HepG2 (cell line): Measurements from ENCODE around the gene NKX6-1. TPM values are rescaled to one million over a fixed set of nuclear protein-coding genes. Genes with fewer than 3 reads are reported as not detected.

Experiments
- ATAC-seq: fragments of 200-7000 bp; cut with Tn5 transposase; 3 replicates; pipeline ENCODE4 v1.9.1; 2020; ENCODE audit warnings: mild to moderate bottlenecking, moderate library complexity
- BruUV-seq: library from RNA; stranded (reverse); fragments of 400-500 nt; replicated peaks from 2 replicates; lab custom pipeline; 2021; lab: Mats Ljungman, UMichigan
- CTCF ChIA-PET: fragments of 300-600 bp; formaldehyde crosslinking; extraction: SDS; loops from one replicate; lab custom pipeline; 2021; ENCODE audit warnings: low total read pairs, inconsistent platforms, low intra/inter-chr PET ratio; lab: Yijun Ruan, JAX
- POLR2A ChIA-PET: fragments of 350-600 bp; sonication (Branson Sonifier 250); formaldehyde crosslinking; loops from one replicate; lab custom pipeline; 2020; ENCODE audit warnings: antibody characterized with exemption, inconsistent platforms; lab: Yijun Ruan, JAX
- DNase-seq: peaks from one replicate; pipeline ENCODE4 v3.0.0-alpha.2; 2015; ENCODE audit warnings: low spot score
- FAIRE-seq: peaks from 3 replicates; lab custom pipeline; 2011; peaks lifted over from hg19 to GRCh38; lab: Jason Lieb, UNC
- H2AFZ ChIP-seq: one replicate; pipeline ENCODE4 v1.6.1; 2011; ENCODE audit warnings: low read length, inconsistent platforms
- H3K27ac ChIP-seq: fragments of 300-600 bp; 3 replicates; pipeline ENCODE4 v1.8.0; 2011; ENCODE audit warnings: mixed run types, mild to moderate bottlenecking, mixed read lengths, low read length, inconsistent platforms; ENCODE audit not compliant: insufficient read depth; ENCODE audit errors: extremely low read length
- H3K27me3 ChIP-seq, 2 experiments: fragments of 200-600 bp in 1 of 2; 2 replicates in 1 of 2; 3 replicates in 1 of 2; pipeline versions ENCODE4 v1.6.0 to v1.8.0; 2011; ENCODE audit warnings: low read length in 2 of 2, mild to moderate bottlenecking in 2 of 2, moderate library complexity in 2 of 2, inconsistent platforms in 1 of 2; ENCODE audit not compliant: insufficient read depth in 2 of 2, control insufficient read depth in 1 of 2
- H3K36me3 ChIP-seq, 2 experiments: fragments of 200-600 bp in 1 of 2; replicated peaks in 1 of 2; 2 replicates in 1 of 2; 3 replicates in 1 of 2; pipeline versions ENCODE4 v1.5.1 to v1.8.0; 2011; ENCODE audit warnings: low read length in 2 of 2, inconsistent platforms in 1 of 2; ENCODE audit not compliant: insufficient read depth in 2 of 2, control insufficient read depth in 1 of 2
- H3K4me1 ChIP-seq: 2 replicates; pipeline ENCODE4 v1.5.1; 2012; ENCODE audit warnings: low read length, inconsistent platforms; ENCODE audit not compliant: insufficient read depth
- H3K4me2 ChIP-seq: 2 replicates; pipeline ENCODE4 v1.6.0; 2011; ENCODE audit warnings: low read depth, low read length, inconsistent platforms
- H3K4me3 ChIP-seq, 3 experiments: fragments of 200-600 bp in 1 of 3; sonication (generic), shearing (Covaris generic) in 1 of 3; replicated peaks in 1 of 3; 2 replicates each; pipeline ENCODE4 v1.5.1; 2011 to 2016; ENCODE audit warnings: low read length in 3 of 3, inconsistent platforms in 2 of 3, low read depth in 2 of 3, mild to moderate bottlenecking in 2 of 3, control low read depth in 1 of 3, mixed read lengths in 1 of 3; ENCODE audit not compliant: insufficient read depth in 1 of 3
- H3K79me2 ChIP-seq: one replicate; pipeline ENCODE4 v1.6.1; 2011; ENCODE audit warnings: low read length, inconsistent platforms; ENCODE audit not compliant: insufficient read depth
- H3K9ac ChIP-seq: 2 replicates; pipeline ENCODE4 v1.6.0; 2011; ENCODE audit warnings: mild to moderate bottlenecking, low read depth, low read length, inconsistent platforms; ENCODE audit not compliant: insufficient read depth
- H3K9me3 ChIP-seq: 2 replicates; pipeline ENCODE4 v1.5.1; 2012; ENCODE audit warnings: mild to moderate bottlenecking, low read length
- H4K20me1 ChIP-seq: 2 replicates; pipeline ENCODE4 v1.6.0; 2011; ENCODE audit warnings: inconsistent platforms, mild to moderate bottlenecking, low read length, moderate library complexity; ENCODE audit not compliant: insufficient read depth
- CHCHD3 ChIP-seq: sonication (generic); formaldehyde crosslinking; IDR thresholded peaks from 2 replicates; pipeline ENCODE4 v1.8.0; 2022; ENCODE audit warnings: mild to moderate bottlenecking, missing genetic modification reagents, moderate library complexity
- ETV6 ChIP-seq: sonication (generic); formaldehyde crosslinking; conservative IDR thresholded peaks from 2 replicates; pipeline ENCODE4 v1.4.0; 2020; ENCODE audit warnings: missing genetic modification reagents
- MXD4 ChIP-seq: IDR thresholded peaks from 2 replicates; pipeline ENCODE4 v1.6.1; 2016; ENCODE audit warnings: mild to moderate bottlenecking, missing biosample characterization, missing genetic modification reagents
- NFE2 ChIP-seq: sonication (generic); formaldehyde crosslinking; IDR thresholded peaks from 2 replicates; pipeline ENCODE4 v1.4.0; 2020; ENCODE audit warnings: missing genetic modification reagents
- NRL ChIP-seq: sonication (generic); formaldehyde crosslinking; IDR thresholded peaks from 2 replicates; pipeline ENCODE4 v1.5.0; 2020; ENCODE audit warnings: missing genetic modification reagents, mild to moderate bottlenecking, moderate library complexity, borderline replicate concordance
- PHF21A ChIP-seq: sonication (generic); formaldehyde crosslinking; IDR thresholded peaks from 2 replicates; pipeline ENCODE4 v1.5.0; 2020; ENCODE audit warnings: mild to moderate bottlenecking, missing genetic modification reagents
- REL ChIP-seq: sonication (generic); formaldehyde crosslinking; conservative IDR thresholded peaks from 2 replicates; pipeline ENCODE4 v1.8.0; 2022; ENCODE audit warnings: mild to moderate bottlenecking, missing genetic modification reagents, moderate library complexity
- TBX2 ChIP-seq: sonication (generic); formaldehyde crosslinking; IDR thresholded peaks from 2 replicates; pipeline ENCODE4 v1.5.0; 2020; ENCODE audit warnings: missing genetic modification reagents, mild to moderate bottlenecking, borderline replicate concordance
- TRAFD1 ChIP-seq: sonication (generic); formaldehyde crosslinking; IDR thresholded peaks from 2 replicates; pipeline ENCODE4 v1.5.1; 2020; ENCODE audit warnings: missing genetic modification reagents, mild to moderate bottlenecking, borderline replicate concordance
- ZBTB14 ChIP-seq: sonication (generic); formaldehyde crosslinking; IDR thresholded peaks from 2 replicates; pipeline ENCODE4 v1.4.0; 2020; ENCODE audit warnings: missing genetic modification reagents
- ZNF136 ChIP-seq: sonication (generic); formaldehyde crosslinking; IDR thresholded peaks from 2 replicates; pipeline ENCODE4 v1.8.1; 2022; ENCODE audit warnings: low read depth, mild to moderate bottlenecking, moderate library complexity, missing genetic modification reagents
- ZNF275 ChIP-seq: sonication (generic); formaldehyde crosslinking; IDR thresholded peaks from 2 replicates; pipeline ENCODE4 v1.8.0; 2022; ENCODE audit warnings: missing genetic modification reagents, mild to moderate bottlenecking, inconsistent platforms, borderline replicate concordance
- ZNF276 ChIP-seq: sonication (generic); formaldehyde crosslinking; IDR thresholded peaks from 2 replicates; pipeline ENCODE4 v1.4.0; 2020; ENCODE audit warnings: mild to moderate bottlenecking, low read depth, missing genetic modification reagents
- ZNF598 ChIP-seq: sonication (generic); formaldehyde crosslinking; IDR thresholded peaks from 2 replicates; pipeline ENCODE4 v1.5.1; 2020; ENCODE audit warnings: mild to moderate bottlenecking, missing genetic modification reagents, borderline replicate concordance
- ZNF615 ChIP-seq: sonication (generic); formaldehyde crosslinking; IDR thresholded peaks from 2 replicates; pipeline ENCODE4 v1.5.0; 2020; ENCODE audit warnings: mild to moderate bottlenecking, missing genetic modification reagents, borderline replicate concordance
- ZNF878 ChIP-seq: sonication (generic); formaldehyde crosslinking; IDR thresholded peaks from 2 replicates; pipeline ENCODE4 v1.8.1; 2023; ENCODE audit warnings: mild to moderate bottlenecking, missing genetic modification reagents, moderate library complexity
- WGBS: methylation state at CpG from one replicate; pipeline ENCODE4 v1.1.6; 2017; ENCODE audit warnings: low lambda C conversion rate; 5-methylcytosine and 5-hydroxymethylcytosine counted together
- in situ Hi-C: cut with HindIII; loops from 2 replicates; pipeline ENCODE4 v1.10.0; 2017; ENCODE audit warnings: low pct_unique_long_range_greater_than_20kb; ENCODE audit not compliant: extremely low pct_ligation_motif_present
- intact Hi-C: fragments of 100-400 bp; cut with micrococcal nuclease; formaldehyde crosslinking; loops from one replicate; pipeline ENCODE4 v1.10.0; 2022; ENCODE audit not compliant: unreplicated experiment
- polyA plus RNA-seq, 8 experiments: library from polyadenylated mRNA; depleted of rRNA in 3 of 8; stranded (reverse) in 7 of 8; unstranded in 1 of 8; fragments of >200 nt; fragmentation: Illumina TruSeq in 4 of 8; extraction: Trizol in 4 of 8; gene quantifications; 2 replicates each; pipeline versions ENCODE4 v1.2.1 to v1.2.3, GENCODE V29; 2011 to 2016; ENCODE audit warnings: low read depth in 4 of 8, missing spikeins in 1 of 8, mixed read lengths in 1 of 8; ENCODE audit not compliant: insufficient read depth in 1 of 8
- total RNA-seq, 5 experiments: library from RNA; depleted of rRNA; stranded (reverse); fragments of >200 nt; fragmentation: Illumina TruSeq; extraction: Trizol; gene quantifications; 2 replicates each; pipeline ENCODE4 v1.2.3, GENCODE V29; 2016; ENCODE audit warnings: low read depth in 1 of 5

NKX6-1 gene
- total and polyA plus RNA-seq, 2 of the 13 experiments (the other 11 are each of a cell fraction or from before 2014, with no cell fraction given): not detected

DNA sequence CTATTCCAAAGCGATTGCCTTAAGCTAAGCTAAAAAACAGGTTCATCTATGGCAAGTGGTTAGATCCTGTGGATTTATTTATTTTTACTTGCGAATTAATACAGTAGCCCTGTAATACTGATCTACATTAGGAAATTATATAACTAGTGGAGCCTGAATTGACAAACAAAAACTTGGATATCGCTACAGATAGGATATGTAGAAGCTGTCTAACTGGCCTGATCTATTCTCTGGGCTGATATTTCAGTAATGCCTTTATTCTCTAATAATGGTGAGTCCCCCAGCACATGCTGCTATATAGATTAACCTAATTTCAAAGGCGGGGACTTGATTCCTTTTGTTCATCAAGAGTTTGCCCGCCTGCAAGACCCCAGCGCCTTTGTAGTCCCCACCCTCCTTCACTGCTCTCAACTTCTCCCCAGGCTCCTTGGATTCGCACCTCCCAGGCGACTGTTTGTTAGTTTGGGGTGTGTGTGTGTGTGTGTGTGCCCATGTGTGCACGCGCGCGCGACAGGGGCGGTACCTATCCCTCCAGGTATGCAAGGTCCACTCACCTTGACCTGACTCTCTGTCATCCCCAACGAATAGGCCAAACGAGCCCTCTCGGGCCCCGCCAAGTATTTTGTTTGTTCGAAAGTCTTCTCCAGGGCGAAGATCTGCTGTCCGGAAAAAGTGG, 3.8 kb downstream of the NKX6-1 start:
- DNase-seq (no peak), ATAC-seq (no peak), FAIRE-seq (no peak)
- H3K27ac ChIP-seq: no peak overlapping the region
- ChIA-PET CTCF (no interaction called here), POLR2A (no interaction called here)
- no peaks in the 10 kb centered on the region for H3K79me2 ChIP-seq
- H2AFZ ChIP-seq: no peak overlapping the region
- no peaks in the 10 kb centered on the region for H3K9me3 ChIP-seq
- peaks cover 6 to 74% of the 10 kb centered on the region in 2 experiments for H3K27me3 ChIP-seq
- H3K4me1 ChIP-seq: 0 out of 2 replicates have a peak, but pooled peaks cover 9% of the 10 kb centered on the region
- H3K4me2 ChIP-seq: no peak overlapping the region
- intact Hi-C loops (no loop called here), in situ Hi-C loops (no loop called here)
- no TSS peak for BruUV-seq
- no peaks in the 10 kb centered on the region for H3K36me3 ChIP-seq
- H4K20me1 ChIP-seq: no peaks in the 10 kb centered on the region
- no peak for TF ChIP-seq ZNF878 (CRISPR knock-in tag)
- TF ChIP-seq NFE2 (CRISPR knock-in tag): no peak
- no peak for TF ChIP-seq ZNF615 (CRISPR knock-in tag)
- TF ChIP-seq MXD4 (CRISPR knock-in tag): no peak
- no peak for TF ChIP-seq REL
- TF ChIP-seq TBX2: no peak
- TF ChIP-seq CHCHD3: no peak
- no peak for TF ChIP-seq ZNF598 (CRISPR knock-in tag)
- no peak for TF ChIP-seq ZBTB14 (CRISPR knock-in tag)
- no peak for TF ChIP-seq PHF21A
- no peak for TF ChIP-seq ZNF136 (CRISPR knock-in tag)
- no peak for TF ChIP-seq ZNF275 (CRISPR knock-in tag)
- TF ChIP-seq NRL (CRISPR knock-in tag): no peak
- no peak for TF ChIP-seq TRAFD1 (CRISPR knock-in tag)
- TF ChIP-seq ETV6 (CRISPR knock-in tag): no peak
- no peak for TF ChIP-seq ZNF276 (CRISPR knock-in tag)
- no peak overlapping the region for H3K9ac ChIP-seq
- 52% methylated on average over 21 of the region's 21 CpGs for WGBS
- no peak overlapping the region for H3K4me3 ChIP-seq
